Activated T-cell treated with anti-CD3 and anti-CD28 coated beads for 4 hours (primary cell): ENCODE data around the gene HS3ST5.

Experiments used
- DNase-seq: peaks from one replicate; pipeline ENCODE4 v3.0.0-alpha.2; 2020

HS3ST5 gene, protein sequence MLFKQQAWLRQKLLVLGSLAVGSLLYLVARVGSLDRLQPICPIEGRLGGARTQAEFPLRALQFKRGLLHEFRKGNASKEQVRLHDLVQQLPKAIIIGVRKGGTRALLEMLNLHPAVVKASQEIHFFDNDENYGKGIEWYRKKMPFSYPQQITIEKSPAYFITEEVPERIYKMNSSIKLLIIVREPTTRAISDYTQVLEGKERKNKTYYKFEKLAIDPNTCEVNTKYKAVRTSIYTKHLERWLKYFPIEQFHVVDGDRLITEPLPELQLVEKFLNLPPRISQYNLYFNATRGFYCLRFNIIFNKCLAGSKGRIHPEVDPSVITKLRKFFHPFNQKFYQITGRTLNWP

DNA sequence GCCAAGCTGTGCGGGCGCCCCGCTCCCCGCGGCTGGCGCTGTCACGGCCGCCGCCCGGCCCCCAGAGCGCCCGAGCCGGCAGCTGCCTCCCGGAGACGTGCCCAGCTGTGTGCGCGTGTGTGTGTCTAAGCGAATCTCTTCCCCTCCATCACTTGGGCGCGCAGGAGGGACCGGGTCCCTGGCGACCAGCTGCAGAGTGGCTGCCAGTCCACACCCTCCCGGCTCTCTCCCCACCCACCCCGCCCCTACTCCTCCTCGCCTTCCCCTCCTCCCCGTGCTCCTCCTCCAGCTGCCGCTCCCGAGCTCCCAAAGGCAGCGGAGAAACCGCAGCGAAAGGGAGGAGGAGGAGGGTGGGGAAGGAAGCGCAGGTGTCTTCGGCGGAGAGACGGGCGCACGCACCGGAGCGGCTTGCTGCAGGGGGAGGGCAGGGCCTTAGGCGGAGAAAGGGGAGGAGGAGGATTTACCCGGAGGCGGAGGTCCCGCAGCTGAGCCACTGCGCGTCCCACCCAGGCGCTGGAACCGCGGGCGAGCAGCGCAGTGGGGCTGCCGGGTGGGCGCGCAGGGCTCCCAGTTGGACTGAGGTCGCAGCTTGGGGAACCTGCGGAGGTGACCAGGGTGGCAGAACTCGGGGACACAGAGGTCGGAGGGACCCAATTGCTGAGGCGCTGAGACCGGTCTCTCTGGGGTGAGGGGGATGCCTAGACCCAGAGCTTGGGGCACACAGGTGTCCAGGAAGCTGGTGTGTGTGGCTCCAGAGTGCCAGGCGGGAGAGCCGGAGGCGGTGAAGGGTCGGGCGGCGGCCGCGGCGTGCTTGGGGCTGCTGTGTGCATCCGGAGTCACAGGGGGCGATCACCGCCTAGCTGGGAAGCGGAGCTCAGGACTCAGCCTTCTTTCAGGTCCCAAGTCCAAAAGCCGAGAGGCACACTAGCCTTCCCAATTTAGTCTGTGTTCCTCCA, at the start of gene HS3ST5:
Gene HS3ST5, minus strand, starts transcription at position 198 of the 956 bp plus-strand sequence. CDS start 280,178 bp downstream, outside the sequence.
- DNase-seq = no peak

DNA sequence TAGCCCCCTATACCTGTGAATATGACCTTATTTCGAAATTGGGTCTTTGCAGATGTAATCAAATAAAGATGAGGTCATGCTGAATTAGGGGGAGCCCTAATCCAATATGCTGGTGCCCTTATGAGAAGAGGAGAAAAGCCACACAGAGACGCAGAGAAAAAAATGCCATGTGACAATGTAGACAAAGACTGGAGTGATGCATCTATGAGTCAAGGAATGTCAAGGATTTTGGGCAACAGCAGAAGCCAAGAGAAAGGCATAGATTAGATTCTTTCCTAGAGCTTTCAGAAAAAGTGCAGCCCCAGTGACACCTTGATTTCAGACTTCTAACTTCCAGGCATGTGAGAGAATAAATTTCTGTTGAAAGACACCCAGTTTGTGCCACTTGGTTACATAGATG, 47.4 kb upstream of the HS3ST5 start:
- no peak for DNase-seq

DNA sequence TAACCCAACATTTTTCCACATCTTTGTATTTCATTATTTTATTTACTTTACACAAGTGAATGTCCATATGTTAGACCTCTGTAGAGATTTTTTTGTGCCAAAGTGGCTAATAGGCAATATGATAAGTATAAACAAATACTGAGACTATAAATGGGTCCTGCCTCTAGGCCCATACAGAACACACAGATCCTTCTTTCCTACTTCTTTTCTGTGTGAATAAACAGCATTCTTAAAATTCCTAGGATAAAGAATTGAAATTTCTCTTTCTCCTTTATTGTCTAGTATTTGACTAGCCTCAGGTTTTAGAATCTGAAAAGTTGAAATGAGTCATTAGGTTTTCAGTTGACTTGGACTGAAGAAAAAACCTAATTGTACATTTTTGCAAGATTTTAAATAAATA, 46.3 kb upstream of the HS3ST5 start:
- no peak for DNase-seq

DNA sequence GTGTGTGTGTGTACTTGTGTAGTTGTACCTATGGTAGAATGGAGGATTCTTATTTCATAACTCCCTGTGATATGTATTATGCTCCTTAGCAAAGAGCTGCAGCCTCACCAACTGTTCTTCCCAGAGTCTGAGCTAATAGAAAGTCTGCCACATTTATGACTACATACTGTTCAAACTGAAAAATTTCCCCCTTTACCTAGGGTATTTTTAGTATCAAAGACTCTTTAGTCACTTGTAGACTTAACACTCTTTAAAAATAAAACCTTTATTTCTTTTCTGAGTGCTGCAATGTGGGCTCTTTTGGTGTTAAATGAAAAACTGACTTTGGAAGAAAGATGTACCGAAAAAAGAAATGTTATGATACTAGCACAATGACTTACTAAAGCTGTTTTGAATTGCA, 39.6 kb upstream of the HS3ST5 start:
- DNase-seq = no peak

DNA sequence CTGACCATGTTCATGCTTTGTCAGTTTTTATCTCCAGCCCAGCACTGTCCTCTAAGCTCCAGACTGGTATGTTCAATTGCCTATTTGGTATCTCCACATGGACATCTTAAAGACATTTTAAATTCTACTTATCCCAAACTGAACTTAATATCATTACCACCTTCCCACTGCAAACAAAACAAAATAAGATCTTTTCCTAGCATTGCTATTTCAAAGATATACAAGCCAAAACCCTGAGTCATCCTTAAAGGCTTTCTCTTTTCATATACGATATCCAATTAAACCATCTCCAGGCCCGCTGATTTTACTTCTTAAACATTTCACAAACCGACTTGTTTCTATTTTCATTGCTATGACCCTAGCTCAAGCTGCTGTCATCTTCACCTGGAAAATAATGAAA, 35.1 kb upstream of the HS3ST5 start:
- no peak for DNase-seq

DNA sequence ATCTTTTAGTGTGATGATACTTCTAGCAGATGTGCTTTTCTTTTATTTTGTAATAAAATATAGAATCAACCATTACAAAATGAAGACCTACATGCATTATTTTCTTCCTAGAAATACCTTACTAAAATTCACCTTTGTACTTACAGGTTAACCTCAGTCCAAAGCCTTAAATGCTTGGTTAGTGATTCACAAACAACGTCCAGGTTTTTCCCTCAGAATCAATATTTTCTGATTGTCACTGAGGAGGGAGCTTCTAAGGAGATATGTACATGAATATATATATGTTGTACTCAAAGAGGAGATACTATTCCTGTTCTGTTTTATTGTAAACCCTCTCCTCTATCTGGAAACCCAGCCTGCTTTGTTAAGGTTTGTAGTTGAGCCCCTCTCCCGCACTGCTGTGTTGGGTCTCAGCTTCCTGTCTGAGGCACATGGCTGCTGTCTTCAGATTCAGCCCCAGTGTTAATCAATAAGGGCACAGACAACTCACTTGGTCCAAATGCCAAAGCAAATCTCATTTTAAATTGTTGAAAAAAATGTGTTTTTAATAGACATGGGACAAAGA, 33.9 kb upstream of the HS3ST5 start:
- DNase-seq = no peak

DNA sequence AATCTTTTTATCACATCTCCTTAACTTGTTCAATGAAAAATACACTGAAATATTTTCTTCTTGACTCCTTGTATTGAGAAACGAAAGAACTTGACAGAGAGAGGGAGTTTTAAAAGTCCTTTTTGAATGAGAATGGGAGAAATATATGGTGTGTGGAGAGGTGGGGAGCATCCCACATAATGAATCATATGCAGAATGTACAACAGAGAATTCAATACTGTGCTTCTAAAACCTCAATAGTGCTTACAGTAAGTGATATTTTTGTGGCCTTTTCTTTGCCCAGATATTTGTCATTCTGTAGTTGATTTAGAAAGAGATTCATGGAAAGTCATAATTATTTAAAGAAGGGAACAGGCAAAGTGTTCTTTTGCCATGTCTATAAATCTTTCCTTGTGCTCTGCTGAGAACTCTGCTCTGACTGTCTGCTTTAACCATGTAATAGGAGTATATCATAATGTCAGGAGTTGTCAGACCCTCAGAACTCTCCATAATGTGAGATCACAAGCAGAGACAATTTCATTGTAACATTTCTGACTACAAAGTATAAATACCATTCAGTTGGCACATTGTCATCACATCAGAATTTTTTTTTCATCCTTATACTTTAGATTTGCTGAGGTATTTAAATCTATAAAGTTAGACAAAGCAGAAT, 32.8 kb upstream of the HS3ST5 start:
- no peak for DNase-seq

DNA sequence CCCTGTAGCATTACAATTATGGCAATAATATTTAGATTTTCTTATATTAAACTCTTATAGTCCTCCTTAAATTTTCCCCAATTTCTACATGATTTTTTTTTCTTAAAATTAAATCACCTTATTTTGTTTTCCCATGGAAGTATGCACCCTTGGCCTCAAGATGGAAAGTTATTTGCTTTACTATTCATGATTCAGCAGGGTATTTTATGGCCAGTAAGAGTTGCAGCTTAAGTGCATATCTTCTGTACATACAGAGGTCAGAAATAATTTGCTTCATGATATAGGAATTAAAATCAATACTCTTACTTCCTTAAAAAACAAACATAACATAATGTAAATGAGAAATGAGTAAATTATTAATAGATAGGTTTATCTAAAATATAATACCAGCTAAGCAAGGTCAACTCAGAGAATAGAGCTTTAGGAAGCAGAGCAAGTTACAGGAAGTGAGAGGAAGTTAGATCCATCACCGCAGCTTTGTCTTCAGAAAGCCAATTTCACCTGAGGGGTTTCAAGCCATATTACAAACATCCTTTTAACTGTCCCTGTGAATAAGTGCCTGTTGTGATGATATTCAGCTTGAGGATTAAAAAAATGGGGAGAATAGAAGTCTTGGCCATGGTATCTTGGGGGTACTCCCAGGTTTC, 24.6 kb upstream of the HS3ST5 start:
- DNase-seq = no peak

DNA sequence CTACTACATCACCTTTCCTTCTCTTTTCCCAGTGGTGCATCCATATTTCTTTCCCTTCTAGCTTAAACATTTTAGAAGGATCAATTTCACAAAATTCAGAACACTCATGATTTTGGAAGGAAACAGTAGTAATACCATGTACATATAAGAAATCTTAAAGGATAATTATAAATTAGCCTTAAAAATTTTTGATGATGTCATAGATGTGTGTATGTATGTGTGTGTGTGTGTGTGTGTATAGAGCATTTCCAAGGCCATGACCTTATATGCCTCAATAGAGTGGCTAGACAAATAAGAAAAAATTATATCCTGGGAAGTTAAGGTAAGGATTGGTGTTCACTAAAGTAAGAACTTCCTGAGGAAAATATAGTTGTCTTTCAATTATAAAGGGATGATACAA, 24.1 kb upstream of the HS3ST5 start:
- DNase-seq = no peak

DNA sequence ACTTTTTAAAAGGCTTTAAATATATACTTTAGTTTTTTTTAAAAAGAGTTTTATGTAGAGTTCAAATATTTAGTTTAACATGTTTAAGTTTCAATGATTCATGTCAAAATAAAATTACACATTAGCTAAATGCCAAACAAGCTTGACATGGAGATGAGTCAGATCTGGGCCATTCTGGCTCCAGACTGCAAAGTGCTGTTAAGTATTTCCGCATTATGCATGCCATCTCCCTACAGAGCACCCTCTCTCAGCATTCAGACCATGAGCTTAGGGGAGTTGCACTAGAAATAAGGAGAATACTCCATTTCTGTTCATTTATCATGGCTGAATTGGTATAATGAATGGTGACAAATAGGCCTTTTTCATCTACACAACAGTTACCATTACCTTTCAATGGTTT, 21.5 kb upstream of the HS3ST5 start:
- no peak for DNase-seq

DNA sequence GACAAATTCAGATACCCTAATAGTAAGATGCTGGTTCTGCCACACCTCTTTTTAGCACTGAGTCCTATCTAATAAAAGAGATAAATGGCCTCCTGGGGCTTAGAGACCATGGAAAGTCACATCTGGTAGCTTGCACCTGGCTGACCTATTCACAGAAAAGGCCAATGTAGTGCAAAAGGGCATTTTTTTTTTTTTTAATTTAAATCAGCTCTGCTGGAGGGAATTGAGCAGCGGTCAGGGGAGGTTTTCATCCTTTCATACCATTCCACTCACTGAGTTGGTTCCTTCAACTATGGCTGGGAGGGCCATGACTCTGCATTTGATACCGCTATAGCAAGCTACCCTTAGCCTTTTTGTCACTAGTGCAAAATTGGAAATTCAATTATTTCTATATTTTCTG, 20.1 kb upstream of the HS3ST5 start:
- DNase-seq = no peak

DNA sequence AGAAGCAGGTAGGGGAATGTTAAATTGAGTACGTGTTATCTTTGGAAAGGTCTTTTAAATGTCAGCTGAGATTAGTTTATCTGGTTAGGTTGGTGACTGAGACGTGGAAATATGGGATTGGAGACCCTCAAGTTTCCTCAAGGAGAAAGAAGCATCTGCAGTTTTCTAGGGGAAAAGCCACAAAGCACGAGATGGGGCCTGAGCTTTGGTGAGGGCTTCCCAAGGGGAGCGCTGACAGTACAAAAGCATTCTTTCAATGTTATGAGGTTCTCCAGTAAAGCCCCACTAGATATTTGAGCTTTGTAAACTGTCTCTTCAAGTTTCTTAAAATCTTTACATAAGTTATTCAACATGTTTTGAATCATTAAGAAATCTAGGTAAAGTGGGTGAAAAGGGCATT, 19.6 kb upstream of the HS3ST5 start:
- DNase-seq = no peak

DNA sequence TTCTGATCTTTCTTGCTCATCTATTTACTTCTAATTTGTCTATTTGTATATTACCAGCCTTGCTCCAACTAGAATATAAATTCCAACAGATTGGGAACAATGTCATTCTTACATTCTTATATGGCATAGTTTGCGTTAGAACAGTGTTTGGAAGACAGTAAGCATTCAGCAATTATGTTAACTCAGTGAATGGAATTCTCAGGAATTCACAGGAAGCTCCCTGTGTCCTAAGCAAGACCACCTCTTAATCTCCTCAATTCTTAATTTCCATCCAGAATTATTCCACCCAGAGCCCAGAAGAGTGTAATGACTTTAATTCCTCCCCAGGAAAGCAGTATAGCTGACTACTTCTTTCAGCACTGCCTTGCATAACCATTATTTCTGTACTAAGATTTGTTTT, 18.2 kb upstream of the HS3ST5 start:
- no peak for DNase-seq

DNA sequence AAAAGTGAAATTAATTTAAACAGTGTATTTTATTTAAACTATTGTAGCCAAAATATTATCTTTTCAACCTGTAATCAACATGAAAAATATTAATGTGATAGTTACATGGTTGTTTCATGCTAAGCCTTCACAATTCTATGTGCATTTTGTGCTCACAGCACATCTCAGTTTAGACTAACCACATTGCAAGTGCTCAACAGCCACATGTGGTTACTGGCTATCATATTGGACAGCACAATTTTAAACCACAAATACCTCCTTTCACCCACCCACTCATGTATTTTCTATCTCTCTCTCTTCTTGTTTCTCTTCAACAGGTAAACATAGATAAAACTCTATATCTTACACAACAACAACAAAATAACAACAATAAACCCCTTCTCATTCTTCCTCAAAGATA, 12.5 kb upstream of the HS3ST5 start:
- no peak for DNase-seq

DNA sequence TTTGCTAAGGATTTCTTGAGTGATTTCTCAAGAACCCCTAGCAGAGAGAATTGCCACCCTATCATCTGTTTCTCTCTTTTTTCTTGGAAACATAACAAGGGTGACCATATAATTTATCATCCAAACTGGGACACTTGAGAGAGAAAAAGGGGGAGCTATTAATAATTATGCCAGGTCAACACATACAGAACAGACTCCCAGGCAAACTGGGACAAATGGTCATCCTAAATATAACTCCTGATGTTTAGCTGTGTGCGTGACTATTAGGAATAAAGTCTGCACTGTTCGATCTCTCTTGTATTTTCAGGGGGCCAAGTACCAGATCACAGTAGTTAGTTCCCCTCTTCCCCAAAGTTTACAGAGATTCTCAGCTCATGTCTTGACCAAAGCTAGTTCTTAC, 11.7 kb upstream of the HS3ST5 start:
- DNase-seq = no peak

DNA sequence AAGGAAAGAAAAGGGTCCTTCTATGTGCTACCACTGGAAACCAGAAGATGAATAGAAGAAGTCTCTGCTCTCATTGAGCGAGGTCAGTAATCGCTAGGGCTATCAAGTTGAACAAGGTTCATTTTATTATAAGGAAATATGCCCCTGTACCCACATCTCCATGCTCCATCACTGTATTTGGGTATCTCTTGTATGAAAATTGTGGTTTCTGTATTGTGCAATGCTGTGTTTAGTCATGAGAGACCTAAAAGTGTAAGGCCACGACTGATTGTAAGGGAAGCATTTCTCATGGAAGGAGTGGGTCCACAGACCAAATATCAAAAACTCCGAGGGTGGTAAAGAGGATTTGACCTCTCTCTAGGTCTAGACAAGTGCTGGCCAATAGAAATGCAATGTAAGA, 3.6 kb upstream of the HS3ST5 start:
- DNase-seq = no peak

DNA sequence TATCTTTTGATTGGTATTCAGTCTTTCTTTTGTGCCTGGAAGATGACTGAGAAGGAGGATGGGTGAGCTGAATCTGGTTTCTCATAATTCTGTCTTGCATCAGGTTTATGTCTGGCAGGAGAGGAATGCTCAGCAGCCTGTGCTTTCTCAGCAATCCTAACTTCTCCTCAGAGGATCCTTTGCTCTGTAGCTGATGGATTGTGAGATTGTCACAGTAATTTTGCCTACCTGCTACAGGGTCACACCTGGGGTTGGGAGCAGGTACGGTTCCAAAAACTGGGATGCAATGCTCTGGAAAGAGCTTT, 2.1 kb upstream of the HS3ST5 start:
- no peak for DNase-seq

DNA sequence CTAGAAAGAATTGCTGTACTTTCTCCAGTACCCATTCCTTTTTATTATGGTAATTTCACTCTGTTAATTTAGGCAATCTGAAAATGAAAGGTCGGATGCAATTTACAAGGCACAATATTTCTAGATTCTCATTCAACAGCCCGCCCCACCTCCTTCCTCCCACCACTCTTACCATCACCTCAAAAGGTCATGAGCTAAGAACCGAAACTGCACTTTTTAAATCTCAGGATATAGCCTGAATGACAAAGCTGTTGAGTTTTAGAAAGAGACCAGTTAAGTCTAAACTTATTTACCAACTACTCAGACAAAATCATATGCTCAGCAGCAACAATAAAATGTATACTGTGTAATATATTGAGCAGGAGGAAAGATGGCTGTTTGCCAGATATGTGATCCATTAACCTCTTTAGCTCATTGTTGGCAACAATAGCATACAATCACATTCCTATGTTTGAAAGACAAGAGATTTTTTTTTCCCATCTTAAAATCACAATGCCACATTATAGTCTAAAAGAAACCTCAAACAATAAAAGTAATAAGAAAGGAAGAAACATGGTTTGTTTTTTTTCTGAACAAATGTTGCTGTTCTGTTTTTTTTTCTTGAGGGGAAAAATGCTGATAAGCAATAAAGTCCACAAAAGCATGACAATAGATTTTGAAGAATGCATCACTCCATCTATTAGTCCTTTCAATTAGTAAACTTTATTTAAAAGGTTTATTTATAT, 1.6 kb upstream of the HS3ST5 start:
- no peak for DNase-seq

DNA sequence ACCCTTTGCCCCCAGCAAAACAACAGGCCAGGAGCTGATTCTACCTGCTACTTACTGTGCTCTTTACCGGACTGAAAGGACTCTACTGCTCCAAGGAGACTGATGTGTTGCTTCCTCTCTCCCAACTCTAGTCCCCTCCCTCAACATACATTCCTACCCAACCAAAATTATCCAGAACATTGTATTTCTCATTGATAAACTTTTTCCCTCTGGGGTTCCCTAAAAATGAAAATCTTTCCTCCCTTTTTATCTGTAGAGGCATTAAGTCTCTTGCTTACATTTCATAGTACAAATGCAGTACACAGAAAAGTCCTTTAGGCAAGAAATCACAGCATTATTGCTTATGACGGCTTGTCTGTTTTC, 940 bp upstream of the HS3ST5 start:
- no peak for DNase-seq

DNA sequence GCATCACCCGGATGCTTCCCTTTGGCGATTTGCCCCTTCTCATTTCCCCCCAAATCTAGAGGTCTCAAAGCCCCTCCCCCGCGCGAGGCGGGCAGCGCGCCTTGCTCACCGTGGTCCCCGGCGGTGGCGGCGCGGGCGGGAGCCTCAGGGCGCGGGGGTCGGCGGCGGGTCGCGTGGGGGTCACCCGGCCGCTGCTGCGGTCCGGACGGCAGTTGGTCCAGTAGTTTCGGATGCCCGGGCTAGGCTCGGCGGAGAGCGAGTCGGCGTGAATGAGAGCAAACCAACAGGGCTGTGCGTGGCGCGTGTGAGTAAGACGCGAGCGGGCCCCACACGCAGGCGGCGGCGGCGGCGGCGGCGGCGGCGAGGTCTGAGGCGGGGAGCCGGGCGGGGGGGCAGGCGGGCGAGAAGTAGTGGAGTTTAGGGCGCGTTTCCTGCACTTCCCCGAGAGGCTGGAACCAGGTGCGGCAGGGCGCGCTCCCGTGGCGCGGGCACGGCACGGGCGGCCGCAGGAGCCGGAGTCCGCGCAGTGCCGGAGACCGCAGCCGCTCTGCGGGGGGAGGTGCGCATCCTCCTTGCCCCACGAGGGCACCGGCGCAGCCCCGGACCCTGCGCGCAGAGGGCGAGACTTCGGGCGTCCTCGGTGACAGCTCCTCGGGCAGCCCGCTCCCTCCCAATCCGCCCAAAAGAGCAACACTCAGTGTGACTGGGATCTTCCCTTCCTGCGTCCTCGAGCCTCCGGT, 567 bp downstream of the HS3ST5 start:
- no peak for DNase-seq

DNA sequence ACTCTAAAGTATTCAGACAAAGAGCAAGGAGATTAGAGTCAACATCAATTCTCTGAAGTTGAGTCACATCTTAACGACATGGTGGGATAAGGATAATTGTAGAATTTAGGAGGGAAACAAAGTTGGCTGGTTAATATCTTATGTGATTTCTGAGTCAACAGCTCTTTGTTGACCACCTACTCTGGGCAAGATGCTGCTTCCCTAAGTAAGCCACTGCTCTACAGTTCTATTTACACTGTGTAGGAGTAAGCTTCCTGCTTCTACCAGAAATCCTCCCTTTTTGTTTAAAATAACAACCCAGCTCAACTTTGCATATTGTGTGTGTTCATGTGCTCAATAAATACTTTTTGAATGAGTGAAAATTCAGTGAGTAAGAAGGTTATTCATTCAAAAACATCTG, 3.1 kb downstream of the HS3ST5 start:
- no peak for DNase-seq

DNA sequence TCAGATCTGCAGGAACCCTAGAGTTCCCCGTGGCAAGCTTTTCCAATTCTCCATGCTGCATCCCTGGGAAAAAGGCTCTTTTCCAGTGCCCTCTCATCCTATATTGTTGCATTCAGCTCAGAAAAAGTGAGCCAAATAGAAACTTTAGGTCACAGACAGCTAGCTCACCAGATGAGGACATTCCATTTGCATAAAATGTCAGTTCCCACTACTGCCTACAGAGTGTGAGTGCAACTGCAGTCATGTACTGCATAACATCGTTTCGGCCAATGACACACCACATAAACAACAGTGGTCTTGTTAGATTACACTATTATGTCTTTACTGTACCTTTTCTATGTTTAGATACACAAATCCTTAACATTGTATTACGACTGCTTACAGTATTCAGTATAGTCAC, 8.6 kb downstream of the HS3ST5 start:
- no peak for DNase-seq
